HG02840 (cell line): ENCODE data around the gene C2orf68.
A peak's percentile ranks its signal among the peaks of the same experiment; 100 is the strongest.
"Not testable (repeated sequence)": the region's sequence is repeated elsewhere in the genome, so short reads cannot be mapped to it uniquely, and the experiment has no call there.

Experiments used
- ATAC-seq: cut with Tn5 transposase; IDR thresholded peaks from one replicate; pipeline ENCODE4 v1.9.1; 2021; ENCODE audit warnings: mild to moderate bottlenecking, moderate library complexity, moderate number of reproducible peaks; ENCODE audit not compliant: unreplicated experiment, low FRiP score

The C2orf68 gene, protein sequence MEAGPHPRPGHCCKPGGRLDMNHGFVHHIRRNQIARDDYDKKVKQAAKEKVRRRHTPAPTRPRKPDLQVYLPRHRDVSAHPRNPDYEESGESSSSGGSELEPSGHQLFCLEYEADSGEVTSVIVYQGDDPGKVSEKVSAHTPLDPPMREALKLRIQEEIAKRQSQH

DNA sequence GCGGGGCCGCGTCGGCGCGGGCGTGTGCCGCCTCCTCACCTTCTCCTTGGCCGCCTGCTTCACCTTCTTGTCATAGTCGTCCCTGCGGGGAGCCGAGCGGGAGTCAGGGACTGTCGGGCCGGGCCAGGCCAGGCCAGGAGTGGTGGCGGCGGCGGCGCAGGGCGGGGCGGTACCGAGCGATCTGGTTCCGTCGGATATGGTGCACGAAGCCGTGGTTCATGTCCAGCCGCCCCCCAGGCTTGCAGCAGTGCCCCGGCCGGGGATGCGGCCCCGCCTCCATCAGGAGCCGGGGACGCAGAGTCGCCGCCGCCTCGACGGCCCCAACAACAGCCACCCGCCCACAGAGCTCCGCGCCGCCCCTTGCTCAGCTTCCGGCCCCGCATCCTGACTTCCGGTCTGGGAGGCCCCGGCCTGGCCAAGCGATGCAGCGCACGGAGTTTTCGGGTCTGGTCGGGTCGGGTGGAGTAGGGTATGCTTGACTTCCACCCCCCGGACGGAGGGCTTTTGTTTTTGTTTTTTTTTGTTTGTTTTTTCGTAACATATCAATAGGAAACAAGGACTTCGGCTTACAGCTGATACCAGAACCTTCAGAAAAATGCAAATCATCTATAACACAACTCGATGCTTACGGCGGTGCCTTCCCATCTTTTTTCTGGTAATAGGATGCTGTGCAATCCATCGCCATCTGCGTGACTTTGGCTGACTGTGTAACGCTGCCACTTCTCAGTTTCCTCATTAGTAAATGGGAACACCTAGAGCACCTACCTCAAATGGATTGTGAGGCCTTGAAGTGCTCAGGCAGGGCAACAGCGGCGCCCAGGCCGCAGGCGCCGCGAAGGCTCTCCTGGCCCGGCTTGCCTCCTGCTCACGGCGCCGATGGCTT lies at the start of gene C2orf68:
C2orf68 (minus strand) TSS at position 362 of the 883 bp plus-strand sequence; CDS start at position 280, 82 bp downstream.
- ATAC-seq = peak; percentile 71

DNA sequence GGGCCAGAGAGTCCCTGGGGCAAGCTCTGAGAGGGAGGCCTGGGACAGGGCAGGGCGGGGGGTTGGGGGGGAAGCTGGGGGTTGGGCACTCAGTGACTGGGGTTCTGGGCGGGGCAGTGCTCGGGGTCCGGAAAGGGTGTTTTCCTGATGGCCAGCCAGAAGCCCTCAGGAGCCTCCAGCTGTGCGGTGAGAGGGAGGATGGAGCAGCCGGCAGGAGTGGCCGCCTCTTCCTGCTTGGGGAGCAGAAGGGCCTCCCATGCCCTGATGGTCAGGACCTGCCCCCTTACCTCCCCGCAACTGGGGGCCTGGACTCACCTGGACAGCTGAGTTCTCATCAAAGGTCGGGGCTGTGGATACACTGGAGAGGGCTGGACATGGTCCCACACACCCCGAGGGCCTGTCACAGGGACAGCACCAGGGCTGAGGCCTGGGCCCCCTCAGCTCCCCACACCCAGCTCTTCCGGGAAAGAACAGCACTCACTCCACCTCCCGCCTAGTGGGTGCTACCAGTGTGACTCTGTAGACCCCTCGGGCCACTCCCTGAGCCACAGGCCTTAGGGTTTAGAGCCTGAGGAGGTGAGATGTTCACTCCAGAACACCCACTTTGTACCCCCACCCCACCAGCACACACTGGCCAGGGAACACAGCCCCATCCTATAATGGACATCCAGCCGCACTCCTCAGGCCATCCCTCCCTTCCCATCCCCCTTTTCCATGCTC lies 49.4 kb upstream of the C2orf68 start:
- no peak for ATAC-seq

DNA sequence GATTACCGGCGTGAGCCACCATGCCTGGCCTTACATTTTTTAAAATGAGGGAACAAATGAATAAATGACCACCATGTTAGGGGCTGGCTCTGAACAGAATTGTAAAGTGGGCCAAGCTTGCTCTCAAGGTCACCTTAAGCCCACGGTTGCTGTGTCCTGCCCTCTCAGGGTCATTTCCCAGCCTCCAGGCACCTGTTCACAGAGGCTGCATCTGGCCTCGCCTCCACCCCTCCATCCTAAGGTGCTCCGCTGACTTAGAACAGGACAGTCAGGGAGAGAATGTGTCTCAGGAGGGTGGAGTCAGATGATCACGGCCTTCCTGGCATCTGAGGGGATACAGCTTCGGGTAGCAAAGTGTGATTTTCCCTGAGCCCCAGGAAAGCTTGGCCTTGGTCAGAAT lies 48.9 kb upstream of the C2orf68 start:
- ATAC-seq = no peak

DNA sequence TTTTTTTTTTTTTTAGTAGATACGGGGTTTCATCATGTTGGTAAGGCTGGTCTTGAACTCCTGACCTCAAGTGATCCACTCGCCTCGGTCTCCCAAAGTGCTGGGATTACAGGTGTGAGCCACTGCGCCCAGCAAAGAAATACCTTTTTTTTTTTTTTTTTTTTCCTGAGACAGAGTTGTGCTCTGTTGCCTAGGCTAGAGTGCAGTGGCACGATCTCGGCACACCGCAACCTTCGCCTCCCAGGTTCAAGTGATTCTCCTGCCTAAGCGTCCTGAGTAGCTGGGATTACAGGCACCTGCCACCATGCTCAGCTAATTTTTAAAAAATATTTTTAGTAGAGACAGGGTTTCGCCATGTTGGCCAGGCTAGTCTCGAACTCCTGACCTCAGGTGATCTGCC lies 48.4 kb upstream of the C2orf68 start:
- not testable (repeated sequence) for ATAC-seq

DNA sequence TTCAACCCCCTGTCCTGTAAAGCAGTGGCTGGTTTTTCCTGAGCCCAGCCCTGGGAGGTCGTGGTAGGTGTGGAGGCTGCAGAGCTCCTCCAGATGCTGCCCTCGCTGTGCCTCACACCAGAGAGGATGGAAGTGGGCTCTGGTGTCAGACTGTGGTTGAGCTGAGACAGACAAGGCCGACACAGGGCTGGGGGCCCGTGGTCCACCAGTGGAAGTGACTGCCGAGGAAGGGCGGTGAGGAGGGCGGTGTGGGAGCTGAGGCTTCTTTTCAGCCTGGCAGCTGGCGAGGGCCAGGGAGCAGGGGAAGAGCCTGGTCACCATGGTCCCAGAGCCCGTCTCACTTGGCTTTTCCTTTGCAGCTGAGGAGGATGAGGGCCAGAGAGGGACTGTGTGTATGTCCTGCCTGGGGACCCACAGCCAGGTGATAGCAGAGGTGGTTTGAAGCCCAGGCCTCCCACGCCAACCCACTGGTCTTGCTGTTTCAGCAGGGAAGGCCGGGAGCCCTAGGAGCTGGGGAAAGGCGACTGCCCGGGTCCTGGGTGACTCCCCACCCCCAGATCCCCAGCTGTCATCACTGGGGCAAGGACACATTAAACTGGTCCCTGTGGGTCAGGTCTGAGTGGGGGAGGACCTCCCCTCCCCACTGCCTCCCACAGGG lies 47.6 kb upstream of the C2orf68 start:
- ATAC-seq = no peak

DNA sequence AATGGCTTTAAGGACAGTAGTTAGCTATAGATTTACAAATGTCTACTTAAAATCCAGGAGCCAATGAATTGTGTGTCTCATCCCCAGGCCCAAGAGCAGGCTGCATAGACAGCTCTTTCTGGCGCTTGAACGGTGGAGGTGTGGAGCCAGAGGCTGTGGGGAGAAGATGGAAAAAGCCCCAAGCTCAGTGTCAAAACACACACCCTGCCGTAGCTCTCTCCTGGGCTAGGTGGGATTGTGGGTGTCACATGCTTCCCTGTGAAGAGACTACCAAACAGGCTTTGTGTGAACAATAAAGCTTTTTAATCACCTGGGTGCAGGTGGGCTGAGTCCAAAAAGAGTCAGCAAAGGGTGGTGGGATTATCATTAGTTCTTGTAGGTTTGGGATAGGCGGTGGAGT lies 45.5 kb upstream of the C2orf68 start:
- not testable (repeated sequence) for ATAC-seq

DNA sequence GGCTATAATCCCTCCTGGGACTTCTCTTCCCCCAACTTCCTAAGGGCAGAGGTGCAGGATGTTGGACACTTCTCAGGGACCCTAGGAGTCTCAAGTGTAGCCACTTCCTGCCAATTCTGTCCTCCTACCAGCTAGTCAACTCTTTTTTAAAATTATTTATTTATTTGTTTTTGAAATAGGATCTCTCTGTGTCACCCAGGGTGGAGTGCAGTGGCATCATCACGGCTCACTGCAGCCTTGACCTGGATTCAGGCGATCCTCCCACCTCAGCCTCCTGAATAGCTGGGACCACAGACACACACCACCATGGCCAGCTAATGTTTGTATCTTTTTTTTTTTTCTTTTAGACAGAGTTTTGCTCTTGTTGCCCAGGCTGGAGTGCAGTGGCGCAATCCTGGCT lies 44.6 kb upstream of the C2orf68 start:
- ATAC-seq = no peak

DNA sequence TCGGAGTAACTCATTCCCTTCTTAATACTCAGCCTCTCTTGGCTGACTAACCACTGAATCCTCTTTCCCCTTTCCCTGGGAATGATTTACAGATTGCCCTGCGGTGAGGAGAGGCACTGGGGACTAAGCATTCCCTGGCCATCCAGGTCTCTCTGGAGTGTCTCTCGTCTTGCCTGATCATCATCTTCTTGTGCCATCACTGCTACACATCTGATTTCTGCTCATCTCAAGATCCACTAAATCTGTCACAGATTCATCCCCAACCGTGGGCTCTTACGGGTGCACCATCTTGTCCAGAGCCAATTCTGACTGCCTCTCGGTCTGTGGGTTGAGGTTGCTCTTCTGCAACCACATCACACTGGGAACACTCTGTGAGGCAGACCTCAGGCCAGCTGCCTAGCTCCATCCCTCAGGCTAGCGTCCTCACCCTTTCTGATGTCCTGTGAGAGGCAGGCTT lies 44.1 kb upstream of the C2orf68 start:
- ATAC-seq = no peak

DNA sequence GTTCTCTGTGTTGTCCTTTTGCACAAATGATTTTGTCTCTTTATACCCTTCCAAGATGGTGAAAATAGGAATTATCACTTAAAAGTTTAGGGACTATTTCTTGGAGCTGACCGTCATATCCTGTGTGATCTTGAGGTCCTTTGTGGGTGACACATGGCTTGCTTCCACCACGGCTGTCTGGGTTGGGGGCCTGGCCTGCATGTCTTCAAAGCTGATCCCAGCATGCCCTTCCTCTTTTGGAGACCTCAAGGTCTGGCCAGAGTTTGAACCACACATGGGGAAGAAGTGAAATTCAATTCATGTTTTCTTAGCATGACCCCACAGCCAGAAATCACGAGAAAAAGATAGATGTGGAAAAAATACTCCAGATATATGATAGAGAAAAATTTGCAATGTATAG lies 42.1 kb upstream of the C2orf68 start:
- ATAC-seq = no peak

DNA sequence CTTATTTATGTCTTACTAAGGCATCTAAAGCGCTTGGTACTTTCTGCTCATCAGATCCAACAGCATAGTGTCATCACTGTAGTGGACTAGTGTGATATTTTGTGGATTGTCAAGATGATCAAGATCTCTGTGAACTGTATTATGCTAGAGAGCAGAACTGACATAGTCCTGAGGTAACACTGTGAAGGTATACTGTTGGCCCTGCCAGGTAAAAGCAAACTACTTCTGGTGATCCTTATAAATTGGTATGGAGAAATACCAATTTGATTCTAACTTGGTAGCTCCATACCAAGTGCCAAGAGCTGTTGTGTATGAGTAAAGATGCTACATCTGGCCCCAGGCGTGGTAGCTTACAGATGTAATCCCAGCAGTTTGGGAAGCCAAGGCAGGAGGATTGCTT lies 40.2 kb upstream of the C2orf68 start:
- no peak for ATAC-seq

DNA sequence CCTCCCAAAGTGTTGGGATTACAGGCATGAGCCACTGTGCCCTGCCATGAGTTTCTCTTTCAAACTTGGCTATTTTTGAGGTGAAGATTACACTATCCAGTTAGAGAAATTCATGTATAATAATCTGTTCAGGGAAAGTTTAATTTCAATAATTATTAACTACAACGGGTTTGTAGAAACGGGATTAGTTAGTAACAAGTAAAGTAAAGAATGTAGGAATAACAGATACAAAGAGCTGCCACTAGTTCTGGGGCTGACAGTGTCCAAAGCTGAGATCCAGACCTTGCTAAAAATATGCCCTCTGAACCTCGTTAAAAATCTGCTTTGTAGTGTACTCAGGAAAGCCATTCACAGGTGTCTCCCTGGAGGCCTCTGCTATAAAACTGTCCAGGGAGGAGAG lies 39.2 kb upstream of the C2orf68 start:
- no peak for ATAC-seq

DNA sequence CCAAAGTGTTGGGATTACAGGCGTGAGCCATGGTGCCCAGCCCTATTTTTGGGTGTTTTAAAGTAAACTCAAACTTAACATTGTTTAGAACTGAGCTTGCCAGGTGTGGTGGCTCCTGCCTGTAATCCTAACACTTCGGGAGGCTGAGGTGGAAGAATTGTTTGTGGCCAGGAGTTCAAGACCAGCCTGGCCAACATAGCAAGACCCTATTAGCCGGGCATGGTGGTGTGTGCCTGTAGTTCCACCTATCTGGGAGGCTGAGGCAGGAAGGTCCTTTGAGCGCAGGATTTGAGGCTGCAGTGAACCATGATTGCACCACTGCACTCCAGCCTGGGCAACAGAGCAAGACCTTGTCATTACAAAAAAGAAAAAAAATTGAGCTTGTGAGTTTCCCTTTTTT lies 38.6 kb upstream of the C2orf68 start:
- no peak for ATAC-seq

DNA sequence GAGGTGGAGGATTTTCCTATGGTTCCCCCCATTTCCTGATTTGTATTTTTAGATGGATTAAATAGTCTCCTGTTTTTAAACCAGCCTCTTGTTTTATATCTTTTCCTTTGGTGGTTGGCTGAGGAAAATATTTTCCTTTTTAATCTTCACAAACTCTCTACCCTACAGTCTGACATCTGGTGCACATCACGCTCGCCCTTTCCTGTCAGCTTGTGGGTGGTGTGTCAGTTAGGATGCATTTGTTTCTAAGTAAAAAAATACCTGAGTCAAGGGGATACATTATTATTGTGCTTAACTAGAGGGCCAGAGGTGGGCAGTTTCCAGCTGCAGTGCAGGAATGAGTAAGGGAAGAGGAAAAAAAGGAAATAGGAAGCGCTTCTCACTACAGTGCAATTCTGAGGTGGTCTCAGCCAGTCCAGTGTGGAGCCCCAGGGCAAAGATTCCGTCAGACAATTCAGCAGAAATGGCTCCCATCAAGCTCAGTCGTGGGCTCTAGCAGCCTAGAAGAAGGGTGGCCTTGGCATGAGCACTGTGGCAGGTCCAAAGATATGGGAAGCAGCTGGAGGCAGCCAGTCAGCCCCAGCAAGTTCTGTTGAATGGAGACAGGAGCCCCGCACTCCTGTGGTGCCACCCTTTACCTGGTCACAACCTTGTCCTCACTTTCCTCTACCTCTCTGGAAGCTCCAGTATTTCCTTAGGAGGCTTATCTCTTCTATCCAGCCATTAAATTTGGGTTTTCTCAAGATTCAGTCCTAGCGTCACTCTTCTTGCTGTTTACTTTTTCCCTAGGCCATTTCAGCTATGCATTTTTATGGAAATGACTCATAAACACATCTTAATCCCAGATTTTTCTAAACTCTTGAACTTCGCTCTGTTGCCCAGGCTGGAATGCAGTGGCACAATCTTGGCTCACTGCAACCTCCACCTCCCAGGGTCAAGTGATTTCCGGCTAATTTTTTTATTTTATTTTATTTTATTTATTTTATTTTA lies 37.6 kb upstream of the C2orf68 start:
- ATAC-seq = no peak

DNA sequence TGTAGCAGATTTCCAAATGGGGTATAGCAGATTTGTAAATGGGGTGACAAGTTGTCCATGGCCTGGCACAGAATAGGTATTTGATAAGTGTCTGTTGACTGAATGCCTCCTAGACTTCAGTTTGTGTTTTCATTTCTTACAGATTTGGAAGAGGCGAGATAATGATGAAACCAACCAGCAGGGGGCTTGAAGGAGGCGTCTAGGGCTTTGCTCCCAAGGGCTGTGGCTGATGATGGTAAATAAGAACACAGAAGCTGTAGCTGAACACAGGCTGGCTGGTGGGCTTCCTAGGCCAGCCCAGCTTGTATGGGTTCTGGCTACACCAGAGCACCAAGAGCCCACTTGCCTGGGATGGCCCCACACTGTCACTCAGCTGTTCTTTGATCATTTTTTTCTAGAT lies 36.8 kb upstream of the C2orf68 start:
- ATAC-seq = no peak

DNA sequence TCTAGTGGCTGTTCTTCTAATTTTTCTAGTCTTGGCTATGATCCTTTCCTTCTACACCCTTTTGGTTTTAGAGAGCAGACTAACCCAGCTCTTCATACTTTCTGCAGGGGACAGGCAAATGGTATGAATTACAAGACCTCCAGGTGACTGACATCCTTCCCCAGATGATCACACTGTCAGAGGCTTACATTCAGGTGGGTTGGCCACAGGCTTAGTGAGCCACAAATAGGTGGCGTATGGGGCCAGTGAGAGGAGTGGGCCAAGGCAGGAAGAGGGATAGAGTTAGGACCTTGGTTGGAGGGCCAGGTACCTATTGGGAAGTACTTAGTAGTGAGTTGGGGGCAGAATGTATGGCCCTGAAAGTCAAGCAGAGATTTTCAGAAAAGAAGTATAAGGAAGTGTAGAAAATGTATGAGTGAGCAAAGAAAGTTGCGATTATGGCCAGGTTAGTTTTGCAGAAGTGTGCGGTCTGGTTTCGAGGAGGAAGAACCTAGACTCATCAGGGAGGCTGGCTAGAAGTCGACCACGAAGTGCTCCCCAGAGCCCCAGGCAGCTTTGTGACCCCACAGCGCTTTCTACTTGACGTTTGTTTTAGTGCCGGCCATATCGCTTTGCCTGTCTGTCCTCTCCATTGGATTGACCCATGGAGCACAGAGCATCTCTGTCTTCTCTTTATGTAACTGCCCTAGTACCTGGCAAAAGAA lies 36.1 kb upstream of the C2orf68 start:
- no peak for ATAC-seq

DNA sequence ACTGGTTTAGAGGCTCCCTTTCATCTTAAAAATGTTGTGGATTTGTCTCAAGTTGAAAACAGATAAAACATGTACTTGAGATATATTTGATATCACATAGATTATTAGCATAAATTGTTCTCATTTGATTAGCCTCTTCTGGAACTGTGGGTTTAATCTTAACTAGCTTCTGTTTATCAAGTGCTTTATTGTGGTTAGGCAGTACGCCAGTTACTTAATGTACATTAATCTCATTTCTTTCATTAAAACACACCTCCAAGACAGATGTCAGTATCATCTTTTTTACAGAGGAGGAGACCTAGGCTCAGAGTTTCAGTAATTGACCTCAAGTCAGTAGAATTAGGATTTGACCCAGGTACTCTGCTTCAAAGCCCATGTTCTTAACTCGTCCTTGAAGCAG lies 34.3 kb upstream of the C2orf68 start:
- ATAC-seq = no peak

DNA sequence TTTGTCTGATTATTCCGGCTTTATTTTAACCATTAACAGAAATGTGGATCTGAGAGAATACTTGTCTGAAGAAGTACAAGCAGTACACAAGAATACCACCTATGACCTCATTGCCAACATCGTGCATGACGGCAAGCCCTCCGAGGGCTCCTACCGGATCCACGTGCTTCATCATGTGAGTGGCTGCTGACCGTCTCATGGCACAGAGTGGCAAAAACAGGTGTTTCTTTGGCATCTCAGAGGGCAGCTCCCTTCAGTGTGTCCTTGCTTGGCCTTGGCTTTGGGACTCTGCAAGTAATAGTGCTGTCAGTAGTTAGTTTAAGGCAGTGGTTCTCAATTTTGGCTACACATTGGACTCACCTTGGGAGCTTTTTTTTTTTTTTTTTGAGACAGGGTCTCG lies 33.0 kb upstream of the C2orf68 start:
- ATAC-seq = no peak

DNA sequence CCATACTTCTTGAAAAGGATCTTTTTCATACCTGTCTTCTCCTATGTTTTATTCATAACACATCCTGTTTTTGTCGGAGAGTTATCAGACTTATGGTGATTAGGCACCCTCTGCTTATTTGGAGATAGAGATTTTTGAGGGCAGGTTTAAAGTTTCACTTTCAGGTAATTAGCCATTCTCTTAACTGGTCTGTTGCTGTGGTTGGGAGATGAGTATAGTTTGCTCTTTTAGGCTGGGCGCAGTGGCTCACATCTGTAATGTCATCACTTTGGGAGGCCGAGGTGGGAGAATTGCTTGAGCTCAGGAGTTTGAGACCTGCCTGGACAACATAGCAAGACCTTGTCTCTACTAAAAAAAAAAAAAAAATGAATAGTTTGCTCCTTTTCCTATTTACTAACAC lies 30.9 kb upstream of the C2orf68 start:
- no peak for ATAC-seq

DNA sequence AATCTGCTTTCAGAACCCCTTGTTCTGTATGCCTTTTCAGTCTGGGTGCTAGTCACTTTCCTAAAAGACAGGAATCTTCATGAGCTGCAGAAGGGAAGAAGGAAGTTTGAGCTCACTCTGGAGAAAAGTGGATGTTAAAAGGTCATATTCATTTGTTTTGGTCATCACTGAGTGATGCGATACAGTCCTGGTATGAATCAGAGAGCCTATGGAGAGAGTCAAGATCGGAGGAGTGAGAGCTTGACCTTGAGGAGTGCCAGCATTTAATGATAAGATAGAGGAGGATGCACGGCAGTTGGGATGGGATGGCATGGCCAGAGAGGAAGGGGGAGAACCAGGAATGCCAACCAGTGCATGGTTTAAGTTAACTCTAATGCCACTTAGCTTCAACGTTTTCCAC lies 23.8 kb upstream of the C2orf68 start:
- no peak for ATAC-seq
